ENCODE measurements around the gene CDH4.

- TF ChIP-seq CTCF (optimal IDR thresholded peaks at IDR 0.05 in 1 of 3, IDR thresholded peaks at IDR 0.05 in 1 of 3, conservative IDR thresholded peaks at IDR 0.05 in 1 of 3; ENCODE audit: extremely low read depth in 1 of 3, insufficient read depth in 2 of 3, low read length in 3 of 3), result no peak
- TF ChIP-seq EZH2 (IDR thresholded peaks at IDR 0.05; ENCODE audit: low read length), result no peak
Measured at GRCh38 chr20:61477451-61477861, 225.4 kb downstream of the CDH4 start.

All from keratinocyte (primary cell).